Thyroid gland (tissue), 4 donors: ENCODE results near the gene MDH1. TPM values are rescaled to one million over a fixed set of nuclear protein-coding genes. Genes with fewer than 3 reads are reported as not detected.

Experiments used
- DNase-seq, 2 donors: peaks; one replicate each; pipeline ENCODE4 v3.0.0-alpha.2; 2019
- H3K27ac ChIP-seq, 3 donors: fragments of 200-600 bp; sonication (generic); 1 replicate in 2 of 3; 2 replicates in 1 of 3; pipeline ENCODE4 v1.5.1; 2016 to 2019; ENCODE audit warnings: mild to moderate bottlenecking in 1 of 3, moderate library complexity in 1 of 3
- H3K27me3 ChIP-seq: fragments of 200-600 bp; sonication (generic); one replicate; pipeline ENCODE4 v1.5.1; 2019
- H3K36me3 ChIP-seq, 2 donors: fragments of 200-600 bp; sonication (generic); one replicate each; pipeline ENCODE4 v1.5.1; 2016 to 2019
- H3K4me1 ChIP-seq, 2 donors: fragments of 200-600 bp; sonication (generic); one replicate each; pipeline ENCODE4 v1.5.1; 2017 to 2019
- H3K4me3 ChIP-seq, 3 donors: fragments of 200-600 bp; sonication (generic); replicated peaks in 1 of 3; 1 replicate in 2 of 3; 2 replicates in 1 of 3; pipeline ENCODE4 v1.5.1; 2016; ENCODE audit warnings: mild to moderate bottlenecking in 1 of 3
- H3K9me3 ChIP-seq: fragments of 200-600 bp; sonication (generic); one replicate; pipeline ENCODE4 v1.5.1; 2017
- POLR2A ChIP-seq, 2 donors: fragments of 450-650 bp; IDR thresholded peaks; one replicate each; pipeline ENCODE4 v1.6.1; 2017; ENCODE audit warnings: antibody characterized with exemption in 2 of 2, mild to moderate bottlenecking in 2 of 2, moderate library complexity in 1 of 2
- WGBS, 2 donors: methylation state at CpG; one replicate each; pipeline ENCODE4 v1.1.5; 2017; 5-methylcytosine and 5-hydroxymethylcytosine counted together
- intact Hi-C: fragments of 100-400 bp; cut with DNase I; formaldehyde crosslinking; loops from one replicate; pipeline ENCODE4 v1.15.1; 2023
- total RNA-seq, 4 donors: library from RNA; depleted of rRNA; stranded (reverse); fragments of >200 nt; gene quantifications; one replicate each; pipeline ENCODE4 v1.2.3, GENCODE V29; 2016
- TF ChIP-seq, protein P1 (sequence below), 6 experiments: fragments of 200-600 bp in 3 of 6; fragments of 450-650 bp in 3 of 6; sonication (generic) in 3 of 6; IDR thresholded peaks; one replicate each; pipeline ENCODE4 v1.5.1; 2016 to 2019; ENCODE audit warnings: antibody characterized with exemption in 6 of 6, mild to moderate bottlenecking in 2 of 6, inconsistent platforms in 1 of 6, moderate library complexity in 1 of 6

Gene MDH1
- total RNA-seq, 4 donors from 2014 or later, result 119 to 178 (median 136) TPM

DNA sequence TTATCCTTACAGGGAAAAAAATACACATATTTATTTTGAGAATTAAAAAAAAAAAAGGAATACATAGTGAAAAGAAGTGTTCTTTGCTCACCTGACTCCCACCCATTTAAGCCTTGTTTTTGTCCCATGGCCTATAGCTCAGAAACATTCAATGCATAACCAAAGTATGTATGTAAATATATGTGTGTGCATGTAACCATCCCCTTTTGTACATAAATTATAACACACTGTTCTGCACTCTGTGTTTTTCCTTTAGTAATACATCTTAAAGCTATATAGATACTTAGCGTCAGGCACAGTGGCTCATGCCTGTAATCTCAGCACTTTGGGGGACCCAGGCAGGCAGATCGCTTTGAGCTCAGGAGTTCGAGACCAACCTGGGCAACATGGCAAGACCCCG lies 21.8 kb downstream of the MDH1 start:
- H3K36me3 ChIP-seq, result peaks cover 19 to 20% of the 10 kb centered on the region in 2 donors
- no peaks in the 10 kb centered on the region for H3K27me3 ChIP-seq
- no peak for DNase-seq
- 97 to 98% methylated on average over 4 of the region's 4 CpGs for WGBS, 2 donors
- TF ChIP-seq POLR2A (IDR thresholded peaks at IDR 0.05), result no peak
- TF ChIP-seq, protein P1, sequence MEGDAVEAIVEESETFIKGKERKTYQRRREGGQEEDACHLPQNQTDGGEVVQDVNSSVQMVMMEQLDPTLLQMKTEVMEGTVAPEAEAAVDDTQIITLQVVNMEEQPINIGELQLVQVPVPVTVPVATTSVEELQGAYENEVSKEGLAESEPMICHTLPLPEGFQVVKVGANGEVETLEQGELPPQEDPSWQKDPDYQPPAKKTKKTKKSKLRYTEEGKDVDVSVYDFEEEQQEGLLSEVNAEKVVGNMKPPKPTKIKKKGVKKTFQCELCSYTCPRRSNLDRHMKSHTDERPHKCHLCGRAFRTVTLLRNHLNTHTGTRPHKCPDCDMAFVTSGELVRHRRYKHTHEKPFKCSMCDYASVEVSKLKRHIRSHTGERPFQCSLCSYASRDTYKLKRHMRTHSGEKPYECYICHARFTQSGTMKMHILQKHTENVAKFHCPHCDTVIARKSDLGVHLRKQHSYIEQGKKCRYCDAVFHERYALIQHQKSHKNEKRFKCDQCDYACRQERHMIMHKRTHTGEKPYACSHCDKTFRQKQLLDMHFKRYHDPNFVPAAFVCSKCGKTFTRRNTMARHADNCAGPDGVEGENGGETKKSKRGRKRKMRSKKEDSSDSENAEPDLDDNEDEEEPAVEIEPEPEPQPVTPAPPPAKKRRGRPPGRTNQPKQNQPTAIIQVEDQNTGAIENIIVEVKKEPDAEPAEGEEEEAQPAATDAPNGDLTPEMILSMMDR (IDR thresholded peaks at IDR 0.05), result no peak
- H3K9me3 ChIP-seq, result no peaks in the 10 kb centered on the region
- no peak overlapping the region for H3K4me3 ChIP-seq
- H3K27ac ChIP-seq, result no peak overlapping the region
- intact Hi-C loops, result no loop called here
- H3K4me1 ChIP-seq, result no peaks in the 10 kb centered on the region

DNA sequence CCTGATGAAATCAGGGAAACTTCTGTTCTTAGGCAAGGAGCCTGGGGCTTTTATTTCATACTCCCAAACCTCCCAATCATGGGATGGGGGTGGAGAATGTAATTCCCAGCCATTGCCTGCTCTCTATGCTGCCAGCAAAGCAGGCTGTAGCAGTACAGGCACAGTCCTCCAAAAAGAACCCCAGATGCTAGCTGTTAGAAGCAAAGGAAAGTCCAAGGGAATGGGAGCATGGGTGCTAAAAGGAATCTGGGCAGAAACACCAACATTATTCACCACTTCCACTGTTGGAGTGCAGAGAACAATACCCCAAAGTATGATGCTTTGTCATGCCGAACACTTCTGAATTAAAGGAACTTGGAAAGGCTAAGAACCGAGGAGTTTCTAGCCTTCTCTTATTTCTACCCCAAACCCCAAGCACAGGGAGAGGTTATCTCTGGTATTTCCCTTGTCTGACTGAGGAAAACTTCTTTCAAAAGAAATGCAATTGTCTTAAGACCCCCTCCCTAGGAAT lies 24.7 kb downstream of the MDH1 start:
- Histone ChIP-seq H3K27ac (no peak overlapping the region), H3K9me3 (no peaks in the 10 kb centered on the region), H3K27me3 (no peaks in the 10 kb centered on the region), H3K36me3 (no peaks in the 10 kb centered on the region), H3K4me1 (no peaks in the 10 kb centered on the region), H3K4me3 (no peak overlapping the region)
- 65 to 74% methylated on average over 2 of the region's 2 CpGs for WGBS, 2 donors
- intact Hi-C loops, result no loop called here
- DNase-seq, result no peak
- TF ChIP-seq, protein P1 (IDR thresholded peaks at IDR 0.05), result no peak
- no peak for TF ChIP-seq POLR2A (IDR thresholded peaks at IDR 0.05)

DNA sequence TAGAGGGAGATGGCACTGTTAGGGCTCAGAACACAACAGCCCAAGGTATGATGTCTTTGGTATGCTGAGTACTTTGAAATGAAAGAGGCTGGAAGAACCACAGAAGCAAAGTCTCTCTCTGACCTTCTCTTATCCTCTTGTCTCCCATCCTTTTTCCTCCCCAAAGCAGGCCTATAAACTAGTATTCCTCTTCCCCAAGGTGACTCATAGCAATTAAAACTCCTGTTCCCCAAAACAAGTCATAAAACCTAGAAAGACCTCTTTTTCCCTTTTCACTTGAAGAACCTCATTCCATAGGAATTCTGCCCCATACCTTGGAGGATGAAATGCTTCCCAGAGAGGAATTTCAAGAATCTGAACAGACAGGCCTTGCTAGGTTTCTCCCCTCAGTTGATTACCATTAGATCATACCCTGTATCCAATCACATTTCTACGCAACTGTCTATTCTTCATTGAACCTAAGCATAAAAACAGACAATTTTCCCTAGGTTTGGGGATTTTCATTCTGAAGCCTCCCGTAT lies 25.7 kb downstream of the MDH1 start:
- H3K36me3 ChIP-seq, result no peaks in the 10 kb centered on the region
- H3K4me3 ChIP-seq, result no peak overlapping the region
- DNase-seq, result no peak
- no peaks in the 10 kb centered on the region for H3K4me1 ChIP-seq
- H3K27ac ChIP-seq, result no peak overlapping the region
- no peak for TF ChIP-seq POLR2A (IDR thresholded peaks at IDR 0.05)
- TF ChIP-seq, protein P1 (IDR thresholded peaks at IDR 0.05), result no peak
- WGBS, 2 donors, result 86 to 88% methylated on average over 2 of the region's 2 CpGs
- intact Hi-C loops, result no loop called here
- no peaks in the 10 kb centered on the region for H3K9me3 ChIP-seq
- no peaks in the 10 kb centered on the region for H3K27me3 ChIP-seq

DNA sequence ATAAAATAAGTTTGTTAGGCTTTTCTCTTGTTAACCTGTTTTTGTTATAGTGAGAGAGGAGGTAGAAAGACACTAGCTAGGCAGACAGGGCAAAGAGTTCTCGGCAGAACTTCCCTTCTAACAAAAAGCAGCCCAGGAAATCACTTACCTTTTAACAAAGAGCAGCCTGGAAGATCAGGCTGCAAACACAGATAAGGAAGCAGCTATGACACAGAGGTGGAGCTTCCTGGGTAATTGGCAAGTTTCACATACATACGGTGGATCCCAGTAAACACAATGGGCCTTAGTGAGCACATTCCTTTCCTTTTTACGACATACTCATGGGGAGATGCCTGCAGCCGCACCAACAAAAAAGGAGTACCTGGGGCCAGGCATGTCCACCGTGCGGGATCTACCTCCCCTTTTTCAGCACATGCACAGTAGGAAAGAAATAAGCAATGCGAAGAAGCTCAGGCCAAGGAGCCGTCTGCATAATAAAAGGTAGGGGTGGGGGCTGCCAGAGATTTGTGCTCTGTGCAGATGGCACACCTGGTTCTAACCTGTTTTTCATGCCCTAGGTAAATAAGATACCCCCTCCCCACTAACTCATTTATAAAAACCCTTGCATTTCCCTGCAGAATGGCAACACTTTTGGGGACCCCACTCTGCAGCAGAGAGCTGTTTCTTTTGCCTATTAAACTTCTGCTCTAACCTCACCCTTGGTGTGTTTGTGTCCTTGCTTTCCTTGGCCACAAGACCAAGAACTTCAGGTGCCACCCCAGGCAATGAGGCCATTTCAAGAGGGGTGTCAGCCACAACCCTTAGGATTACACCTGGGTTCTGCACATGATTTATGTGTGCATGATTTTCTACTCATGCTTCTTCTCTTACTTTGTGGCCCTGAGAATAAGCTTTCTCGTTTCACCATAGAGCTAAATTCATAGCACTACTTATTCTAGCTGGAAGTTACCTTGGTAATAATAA lies 26.5 kb downstream of the MDH1 start:
- DNase-seq, result no peak
- no peaks in the 10 kb centered on the region for H3K9me3 ChIP-seq
- 59 to 64% methylated on average over 9 of the region's 9 CpGs for WGBS, 2 donors
- no peak overlapping the region for H3K4me3 ChIP-seq
- H3K4me1 ChIP-seq, result no peaks in the 10 kb centered on the region
- intact Hi-C loops, result no loop called here
- H3K27me3 ChIP-seq, result no peaks in the 10 kb centered on the region
- no peak overlapping the region for H3K27ac ChIP-seq
- TF ChIP-seq, protein P1 (IDR thresholded peaks at IDR 0.05), result no peak
- no peak for TF ChIP-seq POLR2A (IDR thresholded peaks at IDR 0.05)
- H3K36me3 ChIP-seq, result no peaks in the 10 kb centered on the region

DNA sequence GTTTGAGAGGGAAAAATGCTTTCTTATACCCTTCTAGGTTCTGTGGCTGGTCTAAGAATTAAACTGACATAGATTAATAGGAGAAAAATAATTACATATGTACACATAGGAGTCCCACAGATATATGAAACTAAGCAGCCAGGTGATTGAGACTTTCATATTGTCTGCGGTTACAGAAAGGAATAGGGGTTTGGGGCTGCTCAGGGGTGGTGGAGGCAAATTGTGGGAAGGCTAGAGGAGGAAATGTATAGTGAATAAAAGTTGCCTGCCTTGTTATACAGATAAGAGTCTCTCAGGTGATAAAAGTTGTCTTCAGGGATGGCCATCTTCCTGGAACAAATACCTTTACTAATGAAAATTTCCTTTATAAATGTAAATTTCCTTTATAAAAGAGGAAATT lies 28.6 kb downstream of the MDH1 start:
- DNase-seq, result no peak
- 56 to 61% methylated on average over 1 of the region's 1 CpG for WGBS, 2 donors
- H3K27me3 ChIP-seq, result no peaks in the 10 kb centered on the region
- H3K27ac ChIP-seq, result no peak overlapping the region
- H3K36me3 ChIP-seq, result no peaks in the 10 kb centered on the region
- H3K4me3 ChIP-seq, result no peak overlapping the region
- intact Hi-C loops, result no loop called here
- no peak for TF ChIP-seq POLR2A (IDR thresholded peaks at IDR 0.05)
- TF ChIP-seq, protein P1 (IDR thresholded peaks at IDR 0.05), result no peak
- H3K9me3 ChIP-seq, result no peaks in the 10 kb centered on the region
- H3K4me1 ChIP-seq, result no peaks in the 10 kb centered on the region
